ENCODE data around the gene WWOX. TPM values are rescaled to one million over a fixed set of nuclear protein-coding genes. Genes with fewer than 3 reads are reported as not detected.

The WWOX gene
- total and polyA plus RNA-seq, 10 donors, result 5.9 to 90.3 (median 26.4) TPM

DNA sequence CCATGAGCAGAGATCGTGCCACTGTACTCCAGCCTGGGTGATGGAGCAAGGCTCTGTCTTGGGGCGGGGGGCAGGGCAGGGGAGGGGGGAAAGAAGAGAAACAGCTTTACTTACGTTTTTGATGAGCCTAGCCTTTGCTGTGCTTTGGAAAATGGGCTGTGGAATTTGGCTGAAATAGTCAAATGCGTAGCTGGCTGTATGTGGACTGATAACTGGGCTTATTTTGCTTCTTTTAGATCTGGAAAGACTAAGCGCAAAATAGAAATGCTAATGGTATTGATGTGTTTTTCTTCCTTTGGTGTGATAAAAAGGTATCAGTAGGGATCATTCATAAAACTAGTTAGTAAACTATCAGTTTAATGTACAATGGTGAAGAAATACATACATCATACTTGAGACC lies 346.4 kb downstream of the WWOX start:
- intact Hi-C loops (cut with DNase I; ENCODE audit: low total_unique reads), result no loop called here
- no peak for DNase-seq
- H3K4me1 ChIP-seq, result no peaks in the 10 kb centered on the region
- no peaks in the 10 kb centered on the region for H3K36me3 ChIP-seq
- H3K27me3 ChIP-seq (replicated peaks in 1 of 7), result no peaks in the 10 kb centered on the region
- WGBS, 5 donors, result 89 to 90% (median 90%) methylated on average over 5 of the region's 5 CpGs
- TF ChIP-seq, protein P1, sequence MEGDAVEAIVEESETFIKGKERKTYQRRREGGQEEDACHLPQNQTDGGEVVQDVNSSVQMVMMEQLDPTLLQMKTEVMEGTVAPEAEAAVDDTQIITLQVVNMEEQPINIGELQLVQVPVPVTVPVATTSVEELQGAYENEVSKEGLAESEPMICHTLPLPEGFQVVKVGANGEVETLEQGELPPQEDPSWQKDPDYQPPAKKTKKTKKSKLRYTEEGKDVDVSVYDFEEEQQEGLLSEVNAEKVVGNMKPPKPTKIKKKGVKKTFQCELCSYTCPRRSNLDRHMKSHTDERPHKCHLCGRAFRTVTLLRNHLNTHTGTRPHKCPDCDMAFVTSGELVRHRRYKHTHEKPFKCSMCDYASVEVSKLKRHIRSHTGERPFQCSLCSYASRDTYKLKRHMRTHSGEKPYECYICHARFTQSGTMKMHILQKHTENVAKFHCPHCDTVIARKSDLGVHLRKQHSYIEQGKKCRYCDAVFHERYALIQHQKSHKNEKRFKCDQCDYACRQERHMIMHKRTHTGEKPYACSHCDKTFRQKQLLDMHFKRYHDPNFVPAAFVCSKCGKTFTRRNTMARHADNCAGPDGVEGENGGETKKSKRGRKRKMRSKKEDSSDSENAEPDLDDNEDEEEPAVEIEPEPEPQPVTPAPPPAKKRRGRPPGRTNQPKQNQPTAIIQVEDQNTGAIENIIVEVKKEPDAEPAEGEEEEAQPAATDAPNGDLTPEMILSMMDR (IDR thresholded peaks at IDR 0.05 in 8 of 11, conservative IDR thresholded peaks at IDR 0.05 in 3 of 11), result no peak
- TF ChIP-seq POLR2AphosphoS5 (IDR thresholded peaks at IDR 0.05) (no peak), POLR2A (IDR thresholded peaks at IDR 0.05) (no peak)
- no peak overlapping the region for H3K4me3 ChIP-seq
- no peak overlapping the region for H3K27ac ChIP-seq
- H3K9me3 ChIP-seq, result no peaks in the 10 kb centered on the region

DNA sequence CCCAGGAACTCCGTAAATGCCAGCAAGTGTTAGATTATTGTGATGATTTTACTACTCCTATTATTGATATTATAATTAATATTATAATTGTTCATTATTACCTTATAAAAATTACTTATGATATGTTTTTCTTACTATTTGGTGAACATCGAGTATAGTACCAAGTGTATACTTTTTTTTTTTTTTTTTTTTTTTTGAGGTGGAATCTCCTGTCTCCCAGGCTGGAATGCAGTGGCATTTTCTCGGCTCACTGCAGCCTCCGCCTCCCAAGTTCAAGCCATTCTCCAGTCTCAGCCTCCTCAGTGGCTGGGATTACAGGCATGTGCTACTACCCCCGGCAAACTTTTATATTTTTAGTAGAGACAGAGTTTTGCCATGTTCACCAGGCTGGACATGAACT lies 347.0 kb downstream of the WWOX start:
- no peaks in the 10 kb centered on the region for H3K4me1 ChIP-seq
- 91 to 97% (median 95%) methylated on average over 5 of the region's 5 CpGs for WGBS, 5 donors
- no peaks in the 10 kb centered on the region for H3K36me3 ChIP-seq
- H3K27ac ChIP-seq, result no peak overlapping the region
- TF ChIP-seq POLR2A (IDR thresholded peaks at IDR 0.05), result no peak
- DNase-seq, result no peak
- intact Hi-C loops (cut with DNase I; ENCODE audit: low total_unique reads), result no loop called here
- no peaks in the 10 kb centered on the region for H3K9me3 ChIP-seq
- no peaks in the 10 kb centered on the region for H3K27me3 ChIP-seq (replicated peaks in 1 of 7)
- H3K4me3 ChIP-seq, result no peak overlapping the region

DNA sequence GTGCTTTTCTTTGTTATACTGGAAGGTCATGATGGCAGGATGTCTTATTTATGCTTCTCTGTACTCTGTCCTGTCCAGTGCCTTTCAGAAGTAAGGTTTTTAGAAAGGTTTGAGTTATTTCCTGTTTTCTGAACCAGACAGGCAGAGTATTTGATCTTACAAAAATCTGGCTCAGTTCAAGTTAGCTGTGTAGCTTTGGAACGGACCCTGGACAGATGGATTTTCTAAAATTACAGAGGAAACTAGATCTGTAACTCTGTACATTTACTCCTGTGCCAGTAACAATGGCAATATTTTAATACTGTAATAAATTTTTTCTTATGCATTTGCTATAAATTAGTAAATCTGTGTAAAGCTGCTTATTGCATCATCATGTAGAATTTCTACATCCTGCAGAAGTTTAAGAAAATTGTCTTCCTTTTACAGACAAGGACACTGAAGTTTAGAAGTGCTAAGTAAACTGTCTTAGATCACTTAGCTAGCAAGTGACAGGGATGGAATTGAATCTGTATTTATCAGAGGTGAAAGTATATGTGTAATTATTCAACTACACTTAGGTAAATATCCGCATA lies 347.6 kb downstream of the WWOX start:
- Histone ChIP-seq H3K4me1 (no peaks in the 10 kb centered on the region), H3K27me3 (replicated peaks in 1 of 7) (no peaks in the 10 kb centered on the region), H3K4me3 (no peak overlapping the region), H3K36me3 (no peaks in the 10 kb centered on the region), H3K27ac (no peak overlapping the region), H3K9me3 (no peaks in the 10 kb centered on the region)
- WGBS, 5 donors, result 84 to 94% (median 88%) methylated on average over 2 of the region's 2 CpGs
- no peak for DNase-seq
- intact Hi-C loops (cut with DNase I; ENCODE audit: low total_unique reads), result no loop called here
- TF ChIP-seq, protein P1 (IDR thresholded peaks at IDR 0.05 in 8 of 11, conservative IDR thresholded peaks at IDR 0.05 in 3 of 11), result no peak
- TF ChIP-seq POLR2A (IDR thresholded peaks at IDR 0.05), result no peak
- TF ChIP-seq POLR2AphosphoS5 (IDR thresholded peaks at IDR 0.05), result no peak

DNA sequence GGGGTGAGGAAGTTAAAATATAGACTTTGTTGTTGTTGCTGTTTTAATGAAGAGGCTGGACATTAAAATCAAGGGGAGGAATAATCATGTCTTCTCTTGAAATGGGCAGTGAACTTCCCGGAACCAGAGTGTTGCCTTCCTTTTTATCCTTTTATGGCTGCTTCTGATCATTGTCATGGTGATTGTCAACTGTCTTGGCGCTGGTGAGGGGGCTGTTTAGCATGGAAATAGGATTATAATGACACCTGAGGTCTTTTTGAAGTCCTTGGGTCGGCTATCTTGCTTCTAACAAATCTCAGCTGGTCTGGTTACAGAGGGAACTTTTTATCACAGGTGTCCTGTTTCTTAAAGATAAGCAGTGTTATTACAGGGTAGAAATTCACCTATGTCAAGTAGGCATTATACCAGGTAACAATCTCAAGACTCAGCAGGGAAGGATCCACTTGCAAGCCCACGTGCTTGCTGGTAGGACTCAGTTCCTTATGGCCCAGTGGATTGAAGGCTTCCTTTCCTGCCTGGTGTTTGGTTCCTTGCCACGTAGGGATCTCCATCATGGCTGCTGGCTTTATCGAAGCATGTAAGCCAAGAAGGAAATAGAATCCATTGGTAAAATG lies 349.3 kb downstream of the WWOX start:
- Histone ChIP-seq H3K36me3 (no peaks in the 10 kb centered on the region), H3K9me3 (no peaks in the 10 kb centered on the region), H3K4me3 (no peak overlapping the region), H3K27ac (no peak overlapping the region), H3K4me1 (no peaks in the 10 kb centered on the region), H3K27me3 (replicated peaks in 1 of 7) (no peaks in the 10 kb centered on the region)
- DNase-seq, result no peak
- TF ChIP-seq POLR2A (IDR thresholded peaks at IDR 0.05) (no peak), POLR2AphosphoS5 (IDR thresholded peaks at IDR 0.05) (no peak)
- TF ChIP-seq, protein P1 (IDR thresholded peaks at IDR 0.05 in 8 of 11, conservative IDR thresholded peaks at IDR 0.05 in 3 of 11), result no peak
- 82 to 95% (median 90%) methylated on average over 6 of the region's 6 CpGs for WGBS, 5 donors
- intact Hi-C loops (cut with DNase I; ENCODE audit: low total_unique reads), result no loop called here
